ENCODE results near the gene HHEX. TPM values are rescaled to one million over a fixed set of nuclear protein-coding genes. Genes with fewer than 3 reads are reported as not detected.

HHEX gene
- total RNA-seq, 1 experiment from 2014 or later: not detected

DNA sequence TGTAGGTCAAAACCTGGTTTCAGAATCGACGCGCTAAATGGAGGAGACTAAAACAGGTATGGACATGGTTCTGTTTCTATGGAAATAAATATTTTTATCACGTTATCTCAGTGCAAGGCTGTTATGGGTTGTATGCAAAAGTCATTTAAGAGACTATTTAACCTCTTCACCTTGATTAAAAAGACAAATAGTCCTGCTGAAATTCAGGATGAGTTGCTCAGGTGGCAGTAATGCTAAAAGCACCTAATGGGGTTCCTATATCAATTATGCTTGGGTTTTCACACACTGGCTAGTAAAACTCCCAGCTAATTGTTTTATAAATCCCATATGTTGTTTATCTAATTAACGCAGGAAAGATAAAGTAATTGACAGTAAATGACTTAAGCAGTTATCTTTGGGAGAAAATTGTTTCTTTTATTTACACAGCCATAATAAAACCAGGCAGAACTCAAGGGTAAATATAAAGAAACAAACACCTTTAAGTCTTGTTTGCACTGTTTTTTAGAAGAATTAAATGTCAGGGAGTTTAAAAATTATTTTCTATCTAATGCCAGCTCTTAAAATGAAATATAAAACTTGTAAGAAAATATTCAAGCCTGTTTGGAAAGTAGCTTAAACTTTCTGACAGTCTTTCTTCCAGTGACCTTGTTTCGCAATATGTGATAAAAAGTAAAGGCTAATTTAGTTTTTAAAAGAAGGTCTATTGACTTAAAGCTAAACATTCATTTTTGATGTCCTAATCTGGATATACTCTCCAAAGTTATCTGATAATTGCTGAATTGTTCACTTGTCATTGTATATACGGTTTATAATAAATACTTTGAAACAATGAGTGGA is 3.2 kb downstream of the HHEX start:
- no peak for DNase-seq (ENCODE audit: low read depth)

- no peak for DNase-seq (ENCODE audit: low read depth)
These were observed 3.8 kb downstream of the HHEX start for GRCh38 chr10:92693534-92693893.

DNA sequence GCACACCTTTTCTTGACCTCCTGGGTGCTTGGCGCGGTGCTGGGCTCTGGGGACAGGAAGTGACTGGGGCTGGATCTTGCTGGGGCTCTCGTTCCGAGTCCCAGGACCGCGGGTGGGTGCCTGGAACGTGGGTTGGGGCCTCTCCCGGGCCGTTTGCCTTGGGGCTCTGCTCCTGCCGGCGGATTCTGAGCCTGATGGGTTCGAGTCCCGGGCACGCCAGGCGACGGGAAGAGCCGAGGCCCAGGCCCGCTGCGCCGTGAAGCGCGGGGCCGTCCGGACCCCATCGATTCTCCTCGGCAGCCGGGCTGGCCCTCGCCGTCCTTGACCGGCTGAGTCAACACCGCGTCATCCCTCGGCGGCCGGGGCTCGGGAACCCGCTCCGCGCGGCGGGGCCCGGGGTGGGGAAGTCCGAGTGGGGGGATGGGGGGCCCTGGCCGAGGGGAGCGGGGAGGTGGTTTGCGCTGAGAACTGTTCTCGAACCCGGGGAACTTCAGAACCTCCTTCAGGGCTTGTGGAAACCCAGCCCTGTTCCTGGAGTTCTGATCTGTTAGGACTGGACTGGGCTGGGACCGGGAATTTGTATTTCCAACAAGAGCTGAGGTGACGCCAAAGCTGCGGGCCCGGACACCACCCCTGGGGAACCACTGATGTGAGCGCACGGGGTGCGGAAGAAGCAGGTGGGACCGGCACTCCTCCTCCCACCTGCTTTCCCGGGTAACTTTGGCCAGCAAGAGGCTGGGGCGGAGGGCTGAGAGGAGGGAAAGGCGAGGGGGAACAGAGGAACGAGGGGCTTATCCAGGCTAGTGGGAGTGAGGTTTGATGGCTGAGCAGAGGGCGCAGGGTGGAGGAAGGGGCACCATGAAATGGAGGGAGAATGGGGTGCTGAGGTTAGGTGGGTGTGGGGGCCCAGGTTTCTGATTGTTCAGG is 6.2 kb downstream of the HHEX start:
- DNase-seq (ENCODE audit: low read depth): no peak

- DNase-seq (ENCODE audit: low read depth): no peak
These were observed 7.0 kb downstream of the HHEX start for GRCh38 chr10:92696606-92697383.

- DNase-seq (ENCODE audit: low read depth): no peak
These were observed 8.1 kb downstream of the HHEX start for GRCh38 chr10:92697663-92698511.

- DNase-seq (ENCODE audit: low read depth): no peak
These were observed 9.4 kb downstream of the HHEX start for GRCh38 chr10:92699193-92699517.

GRCh38 chr10:92699518-92700381 is 10.0 kb downstream of the HHEX start:
- peak; percentile 56 for DNase-seq (ENCODE audit: low read depth)

GRCh38 chr10:92702301-92702916 is 12.7 kb downstream of the HHEX start:
- DNase-seq (ENCODE audit: low read depth): no peak

GRCh38 chr10:92712016-92712889 is 22.5 kb downstream of the HHEX start:
- DNase-seq (ENCODE audit: low read depth): peak; percentile 17

- DNase-seq (ENCODE audit: low read depth): no peak
These were observed 24.5 kb downstream of the HHEX start for GRCh38 chr10:92714152-92714845.

DNA sequence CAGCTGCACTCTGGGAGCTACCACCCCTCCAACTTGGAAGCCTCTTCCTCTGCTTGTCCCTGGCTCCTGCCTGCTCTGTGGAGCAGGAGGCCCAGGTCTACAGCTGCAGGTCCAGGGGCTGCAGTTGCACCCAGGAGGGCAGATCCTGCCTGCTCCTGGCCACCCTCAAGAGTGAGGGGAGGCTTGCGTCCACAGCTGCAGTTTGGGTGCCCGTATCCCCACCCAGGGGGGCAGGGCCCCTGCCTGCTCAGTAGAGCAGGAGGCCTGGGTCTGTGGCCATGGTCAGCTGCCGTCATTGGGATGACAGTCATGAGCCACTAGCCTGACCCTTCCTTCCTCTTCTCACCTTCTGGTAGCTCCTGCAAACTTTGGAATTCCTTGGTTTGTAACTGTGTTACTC is 25.1 kb downstream of the HHEX start:
- no peak for DNase-seq (ENCODE audit: low read depth)

DNA sequence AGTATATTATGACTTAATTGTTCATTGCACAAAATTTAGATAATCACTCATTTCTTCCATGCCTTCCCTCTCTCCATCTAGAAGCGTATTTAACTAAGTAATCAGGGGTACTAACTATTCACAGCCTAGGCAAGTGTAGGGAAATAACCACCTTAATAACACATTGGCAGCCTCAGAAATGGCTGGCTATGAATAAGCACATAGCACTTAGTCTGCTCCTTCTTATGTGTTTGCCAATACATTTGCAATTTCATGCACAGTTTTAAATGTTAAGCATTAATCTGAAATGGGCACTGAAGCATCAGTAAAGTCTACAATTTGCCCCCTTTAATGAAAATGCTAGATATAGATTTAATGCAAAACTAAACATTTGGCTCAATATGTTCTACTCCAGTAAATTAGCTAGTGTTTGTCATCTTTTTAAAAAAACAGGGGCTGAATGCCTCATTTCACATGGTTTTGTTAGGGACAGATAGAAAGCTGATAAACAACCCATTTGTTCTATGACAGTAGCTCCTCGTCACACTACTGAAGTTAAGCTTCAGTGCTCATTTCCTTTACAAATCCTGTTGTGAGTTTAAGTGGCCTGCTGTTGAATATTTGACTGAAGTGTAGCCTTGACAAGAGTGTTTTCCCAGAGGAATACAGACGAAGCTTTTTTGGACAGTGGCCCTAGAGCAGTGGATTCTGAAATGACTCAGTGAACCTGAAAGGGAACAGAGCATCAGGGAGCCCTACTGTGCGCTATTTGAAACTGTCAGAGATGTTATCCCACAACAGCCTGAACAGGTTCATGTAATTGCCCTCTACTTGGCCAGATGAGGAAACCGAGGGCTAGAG is 30.5 kb downstream of the HHEX start:
- no peak for DNase-seq (ENCODE audit: low read depth)

DNA sequence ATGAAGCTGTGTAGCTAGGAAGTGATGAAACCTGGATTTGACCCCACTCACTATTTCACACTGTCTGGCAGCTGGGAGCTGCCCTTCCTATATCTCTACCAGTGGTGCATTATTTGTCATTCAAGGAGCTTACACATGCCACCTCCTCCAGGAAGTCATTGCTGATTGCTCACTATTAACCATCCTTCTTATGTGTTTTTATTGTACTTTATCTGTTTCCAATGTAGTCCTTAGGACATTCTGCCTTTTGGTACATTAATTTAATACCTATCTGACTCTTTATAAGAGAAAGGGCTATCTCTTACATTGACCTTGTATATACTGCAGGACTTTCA is 31.0 kb downstream of the HHEX start:
- DNase-seq (ENCODE audit: low read depth): no peak

GRCh38 chr10:92722349-92722748 is 32.6 kb downstream of the HHEX start:
- DNase-seq (ENCODE audit: low read depth): no peak

DNA sequence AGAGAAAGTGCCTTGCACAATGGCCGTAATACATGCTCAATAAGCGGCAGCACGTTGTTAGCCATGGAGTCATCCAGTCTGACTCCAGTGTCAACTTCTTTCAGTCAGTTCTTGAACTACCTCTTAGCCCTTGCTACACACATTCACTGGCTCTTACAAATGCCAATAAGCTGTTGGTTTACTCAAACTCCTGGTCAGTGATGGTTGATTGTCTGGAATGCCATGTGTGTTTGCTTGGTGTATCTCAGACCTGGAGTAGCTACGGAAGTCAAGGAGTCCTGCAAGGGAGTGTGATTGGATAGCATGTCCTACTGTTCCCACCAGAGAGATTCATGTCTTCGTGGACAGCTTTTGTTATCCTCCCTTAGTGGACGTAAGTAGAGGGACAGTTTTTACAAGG is 37.4 kb downstream of the HHEX start:
- no peak for DNase-seq (ENCODE audit: low read depth)

GRCh38 chr10:92727550-92727949 is 37.8 kb downstream of the HHEX start:
- no peak for DNase-seq (ENCODE audit: low read depth)

- DNase-seq (ENCODE audit: low read depth): no peak
These were observed 40.1 kb downstream of the HHEX start for GRCh38 chr10:92729886-92730285.

All from Daoy (cell line).